ENCODE data around the gene GUCY2D.
A peak's percentile ranks its signal among the peaks of the same experiment; 100 is the strongest.

DNA sequence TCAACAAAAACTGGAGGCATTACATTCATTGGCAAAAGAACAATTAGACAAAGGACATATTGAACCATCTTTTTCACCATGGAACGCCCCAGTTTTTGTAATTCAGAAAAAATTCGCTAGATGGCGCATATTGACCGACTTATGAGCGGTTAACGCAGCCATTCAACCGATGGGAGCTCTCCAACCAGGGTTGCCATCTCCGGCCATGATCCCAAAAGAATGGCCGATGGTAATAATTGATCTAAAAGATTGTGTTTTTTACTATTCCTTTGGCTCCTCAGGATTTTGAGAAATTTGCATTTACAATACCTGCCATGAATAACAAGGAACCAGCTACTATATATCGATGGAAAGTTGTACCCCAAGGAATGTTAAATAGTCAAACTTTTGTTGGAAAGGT, 57.9 kb downstream of the GUCY2D start:
- TF ChIP-seq, protein P1, sequence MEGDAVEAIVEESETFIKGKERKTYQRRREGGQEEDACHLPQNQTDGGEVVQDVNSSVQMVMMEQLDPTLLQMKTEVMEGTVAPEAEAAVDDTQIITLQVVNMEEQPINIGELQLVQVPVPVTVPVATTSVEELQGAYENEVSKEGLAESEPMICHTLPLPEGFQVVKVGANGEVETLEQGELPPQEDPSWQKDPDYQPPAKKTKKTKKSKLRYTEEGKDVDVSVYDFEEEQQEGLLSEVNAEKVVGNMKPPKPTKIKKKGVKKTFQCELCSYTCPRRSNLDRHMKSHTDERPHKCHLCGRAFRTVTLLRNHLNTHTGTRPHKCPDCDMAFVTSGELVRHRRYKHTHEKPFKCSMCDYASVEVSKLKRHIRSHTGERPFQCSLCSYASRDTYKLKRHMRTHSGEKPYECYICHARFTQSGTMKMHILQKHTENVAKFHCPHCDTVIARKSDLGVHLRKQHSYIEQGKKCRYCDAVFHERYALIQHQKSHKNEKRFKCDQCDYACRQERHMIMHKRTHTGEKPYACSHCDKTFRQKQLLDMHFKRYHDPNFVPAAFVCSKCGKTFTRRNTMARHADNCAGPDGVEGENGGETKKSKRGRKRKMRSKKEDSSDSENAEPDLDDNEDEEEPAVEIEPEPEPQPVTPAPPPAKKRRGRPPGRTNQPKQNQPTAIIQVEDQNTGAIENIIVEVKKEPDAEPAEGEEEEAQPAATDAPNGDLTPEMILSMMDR (IDR thresholded peaks at IDR 0.05; ENCODE audit: insufficient read depth, low read length): no peak
- TF ChIP-seq POLR2AphosphoS5 (IDR thresholded peaks at IDR 0.05; ENCODE audit: low read depth) (no peak), REST (IDR thresholded peaks at IDR 0.05; ENCODE audit: insufficient replicate concordance, low read depth) (peak; percentile 46), GABPA (IDR thresholded peaks at IDR 0.05; ENCODE audit: low read depth) (no peak), SPI1 (IDR thresholded peaks at IDR 0.05; ENCODE audit: borderline replicate concordance, low read depth) (no peak)
